Right lung (tissue), 5 donors: ENCODE measurements around the gene KRTAP10-2. TPM values are rescaled to one million over a fixed set of nuclear protein-coding genes. Genes with fewer than 3 reads are reported as not detected.
A peak's percentile ranks its signal among the peaks of the same experiment; 100 is the strongest.
"Not testable (repeated sequence)": the region's sequence is repeated elsewhere in the genome, so short reads cannot be mapped to it uniquely, and the experiment has no call there.

Experiments used
- DNase-seq, 2 donors: peaks; one replicate each; pipeline ENCODE4 v3.0.0-alpha.2; 2013
- polyA plus RNA-seq, 5 donors: library from polyadenylated mRNA; unstranded; fragments of 120-200 nt; gene quantifications; one replicate each; pipeline versions ENCODE4 v1.2.1 to v1.2.3, GENCODE V29; 2013; ENCODE audit warnings: inconsistent platforms in 1 of 5, low replicate concordance in 1 of 5; ENCODE audit not compliant: insufficient read length in 5 of 5, insufficient read depth in 1 of 5

KRTAP10-2 gene
- polyA plus RNA-seq, 5 donors = not detected

- no peak for DNase-seq
Measured at GRCh38 chr21:44568261-44568660, 17.0 kb upstream of the KRTAP10-2 start.

DNA sequence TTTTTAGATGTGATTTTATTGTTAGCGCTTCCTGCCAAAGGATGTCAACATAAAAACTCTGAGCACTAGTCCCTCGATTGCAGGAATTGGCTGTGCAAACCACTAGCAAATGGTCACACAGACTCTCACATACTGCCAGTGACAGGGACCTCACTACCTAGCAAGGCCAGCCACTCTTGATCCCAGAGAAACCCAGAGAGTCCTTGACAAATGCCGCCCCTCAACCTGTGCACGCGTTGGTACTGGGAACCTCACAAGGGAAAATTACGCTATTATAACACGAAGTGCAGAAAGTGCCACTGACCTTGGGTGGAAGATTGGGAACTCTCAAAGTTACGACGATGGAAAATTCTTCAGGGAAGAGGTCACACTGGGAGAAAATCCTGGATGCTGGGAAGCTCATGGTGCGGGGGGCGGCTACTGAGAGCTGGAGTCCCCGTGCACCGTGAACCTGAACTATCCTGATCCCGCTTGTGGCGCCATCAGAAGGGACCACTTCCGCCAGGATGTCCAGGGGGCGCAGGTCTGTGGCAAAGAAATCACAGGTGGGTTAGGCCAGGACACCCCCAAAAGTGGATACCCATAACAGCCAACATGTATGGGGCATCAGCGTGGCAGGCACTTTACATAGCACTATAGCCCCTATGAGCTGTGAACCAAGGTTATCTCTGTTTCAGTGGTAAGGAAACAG is 16.3 kb upstream of the KRTAP10-2 start:
- no peak for DNase-seq

DNA sequence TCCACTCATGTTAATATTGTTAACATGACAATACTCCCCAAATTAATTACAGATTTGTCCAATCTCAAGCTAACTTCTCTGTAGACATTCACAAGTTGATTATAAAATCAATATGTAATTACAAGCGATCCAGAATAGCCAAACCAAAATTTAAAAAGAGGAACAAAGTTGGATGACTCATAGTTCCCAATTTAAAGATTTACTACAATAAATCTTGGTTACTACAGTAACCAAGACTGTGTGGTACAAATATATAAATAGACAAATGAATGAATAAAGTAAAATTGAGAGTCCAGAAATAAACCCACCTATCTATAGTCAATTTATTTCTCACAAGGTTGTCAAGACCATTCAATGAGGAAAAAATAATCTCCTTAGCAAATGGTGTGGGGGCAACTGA is 15.1 kb upstream of the KRTAP10-2 start:
- DNase-seq = no peak

DNA sequence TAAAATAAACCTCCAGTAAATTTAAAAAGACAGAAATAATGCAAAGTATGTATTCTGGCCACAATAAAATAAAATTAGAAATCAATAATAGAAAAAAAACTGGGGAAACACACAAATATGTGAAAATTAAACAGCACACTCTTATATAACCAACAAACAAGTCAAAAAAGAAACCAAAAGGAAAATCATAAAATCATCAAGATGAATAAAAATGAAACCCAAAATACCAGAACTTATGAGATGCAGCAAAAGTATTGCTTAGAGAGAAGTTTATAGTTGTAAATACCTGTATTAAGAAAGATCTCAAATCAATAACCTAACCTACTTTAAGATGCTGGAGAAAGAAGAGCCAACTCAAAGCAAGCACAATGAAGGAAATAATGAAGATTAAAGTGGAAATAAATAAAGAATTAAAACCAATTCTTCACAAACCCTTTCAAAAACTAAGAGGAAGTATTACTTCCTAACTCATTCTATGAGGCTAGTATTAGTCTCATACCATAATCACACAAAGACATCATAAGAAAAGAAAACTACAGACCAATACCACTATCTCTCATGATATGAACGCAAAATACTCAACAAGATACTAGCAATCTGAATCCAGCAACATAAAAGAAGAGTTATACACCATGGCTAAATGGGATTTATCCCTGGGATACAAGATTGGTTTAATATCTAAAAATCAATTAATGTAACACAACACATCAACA is 13.7 kb upstream of the KRTAP10-2 start:
- no peak for DNase-seq

GRCh38 chr21:44564099-44564498 is 12.8 kb upstream of the KRTAP10-2 start:
- no peak for DNase-seq

DNA sequence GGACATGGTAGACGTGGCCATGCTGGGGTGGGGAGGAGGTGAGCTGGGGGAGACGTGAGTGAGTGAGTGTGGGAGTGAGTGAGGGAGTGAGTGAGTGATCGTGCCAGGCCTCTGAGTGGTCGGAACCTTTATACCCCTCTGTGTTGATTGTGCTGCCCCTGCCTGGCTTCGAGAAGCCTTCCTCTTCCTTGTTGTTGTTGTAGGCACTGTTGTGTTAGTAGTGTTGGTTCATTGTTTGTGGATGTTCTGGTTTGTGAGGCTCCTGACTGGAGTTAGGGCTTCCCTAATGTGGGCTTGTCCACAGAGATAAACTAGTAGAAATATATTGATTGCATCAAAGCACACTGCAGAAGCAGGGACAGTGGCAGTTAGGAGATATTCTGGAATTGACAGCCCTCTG is 7.4 kb upstream of the KRTAP10-2 start, which contains the start of gene KRTAP10-3:
TSS of gene KRTAP10-3 (minus strand) at position 101 of the 400 bp plus-strand sequence. CDS start at position 21, 80 bp downstream.
- DNase-seq = no peak

DNA sequence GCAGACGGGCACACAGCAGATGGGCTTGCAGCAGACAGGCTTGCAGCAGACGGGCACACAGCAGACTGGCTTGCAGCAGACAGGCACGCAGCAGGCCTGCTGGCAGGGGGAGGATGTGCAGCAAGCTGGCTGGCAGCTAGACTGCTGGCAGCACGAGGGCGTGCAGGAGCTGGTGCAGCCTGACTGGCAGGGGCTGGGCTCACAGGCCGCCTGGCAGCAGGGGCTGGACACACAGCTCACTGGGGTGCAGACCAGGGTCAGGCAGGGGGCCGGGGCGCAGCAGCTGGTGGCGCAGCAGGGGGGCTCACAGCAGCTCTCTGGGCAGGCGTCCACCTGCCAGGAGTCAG is 7.0 kb upstream of the KRTAP10-2 start:
- DNase-seq = not testable (repeated sequence)

DNA sequence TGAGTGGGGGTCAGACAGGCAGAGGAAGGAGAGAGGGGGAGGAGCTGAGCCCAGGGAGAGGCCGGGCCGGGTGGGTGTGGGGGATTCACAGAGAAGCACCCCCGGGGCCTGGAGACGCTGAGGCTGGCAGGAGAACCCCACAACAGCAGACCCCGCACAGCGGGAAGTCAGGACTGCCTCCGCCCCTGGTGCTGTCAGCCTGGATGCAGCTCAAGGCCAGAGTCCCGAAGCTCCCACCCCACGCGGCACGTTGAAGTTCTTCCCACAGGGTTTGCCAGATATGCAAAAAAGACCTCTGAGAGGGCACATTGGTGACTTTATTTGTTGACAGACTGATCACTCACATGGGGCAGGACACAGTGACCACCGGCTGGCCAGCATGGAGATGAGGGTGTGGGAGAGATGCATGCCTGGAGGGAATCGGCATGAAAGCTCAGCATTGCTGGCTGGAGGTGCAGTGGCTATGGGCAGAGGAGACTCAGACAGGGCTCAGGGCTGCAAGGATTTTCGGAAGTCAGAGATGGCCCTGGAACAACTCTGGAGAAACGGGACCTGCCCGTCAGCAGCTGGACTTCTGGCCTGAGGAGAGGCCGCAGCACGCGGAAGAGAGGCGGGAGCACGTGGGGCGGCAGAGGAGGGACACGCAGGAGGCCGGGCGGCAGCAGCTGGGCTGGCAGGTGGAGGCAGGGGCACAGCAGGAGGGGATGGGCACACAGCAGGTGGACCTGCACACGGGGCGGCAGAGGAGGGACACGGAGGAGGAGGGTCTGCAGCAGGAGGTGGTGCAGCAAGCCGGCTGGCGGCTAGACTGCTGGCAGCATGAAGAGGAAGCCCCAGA is 6.4 kb upstream of the KRTAP10-2 start:
- DNase-seq = no peak

- DNase-seq = no peak
Measured at GRCh38 chr21:44556879-44557278, 5.6 kb upstream of the KRTAP10-2 start.

- DNase-seq = no peak
Measured at GRCh38 chr21:44555200-44555875, 4.0 kb upstream of the KRTAP10-2 start.

- no peak for DNase-seq
Measured at GRCh38 chr21:44552681-44553080, 1.4 kb upstream of the KRTAP10-2 start.

DNA sequence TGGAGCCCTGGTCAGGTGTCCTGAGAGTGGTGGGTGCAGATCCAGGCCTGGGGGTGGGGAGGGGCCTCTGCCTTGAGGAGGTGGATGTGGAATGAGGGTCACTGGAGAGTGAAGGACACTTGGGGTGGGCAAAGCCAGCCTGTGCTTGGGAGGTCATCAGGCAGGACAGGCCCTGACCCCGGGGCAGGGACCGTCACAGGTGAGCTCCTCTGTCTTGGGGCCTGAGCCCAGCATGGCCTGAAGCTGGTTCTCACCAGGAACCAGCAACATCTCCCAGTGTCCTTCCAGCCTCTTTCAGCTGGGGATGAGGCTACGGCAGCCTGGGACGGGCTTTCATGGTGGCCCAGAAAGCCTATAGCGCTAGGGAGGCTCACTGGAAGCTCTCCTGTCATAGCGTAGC is 831 bp upstream of the KRTAP10-2 start:
- no peak for DNase-seq

DNA sequence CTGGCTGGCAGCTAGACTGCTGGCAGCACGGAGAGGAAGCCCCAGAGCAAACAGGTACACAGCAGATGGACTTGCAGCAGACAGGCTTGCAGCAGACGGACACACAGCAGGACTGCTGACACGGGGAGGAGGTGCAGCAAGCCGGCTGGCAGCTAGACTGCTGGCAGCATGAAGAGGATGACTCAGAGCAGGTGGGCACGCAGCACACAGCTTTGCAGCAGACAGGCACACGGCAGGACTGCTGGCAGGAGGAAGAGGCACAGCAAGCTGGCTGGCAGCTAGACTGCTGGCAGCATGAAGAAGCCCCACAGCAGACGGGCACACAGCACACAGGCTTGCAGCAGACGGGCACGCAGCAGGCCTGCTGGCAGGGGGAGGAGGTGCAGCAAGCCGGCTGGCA is 498 bp downstream of the KRTAP10-2 start:
- DNase-seq = no peak

GRCh38 chr21:44550285-44550684 is 1.0 kb downstream of the KRTAP10-2 start:
- not testable (repeated sequence) for DNase-seq

GRCh38 chr21:44549525-44550211 is 1.6 kb downstream of the KRTAP10-2 start:
- no peak for DNase-seq

GRCh38 chr21:44548922-44549321 is 2.4 kb downstream of the KRTAP10-2 start:
- peak; percentile 14 to 15 for DNase-seq

- peak in 1 of 2 donors; percentile 1 for DNase-seq
Measured at GRCh38 chr21:44548381-44548780, 2.9 kb downstream of the KRTAP10-2 start.

- no peak for DNase-seq
Measured at GRCh38 chr21:44547656-44548331, 3.5 kb downstream of the KRTAP10-2 start.

DNA sequence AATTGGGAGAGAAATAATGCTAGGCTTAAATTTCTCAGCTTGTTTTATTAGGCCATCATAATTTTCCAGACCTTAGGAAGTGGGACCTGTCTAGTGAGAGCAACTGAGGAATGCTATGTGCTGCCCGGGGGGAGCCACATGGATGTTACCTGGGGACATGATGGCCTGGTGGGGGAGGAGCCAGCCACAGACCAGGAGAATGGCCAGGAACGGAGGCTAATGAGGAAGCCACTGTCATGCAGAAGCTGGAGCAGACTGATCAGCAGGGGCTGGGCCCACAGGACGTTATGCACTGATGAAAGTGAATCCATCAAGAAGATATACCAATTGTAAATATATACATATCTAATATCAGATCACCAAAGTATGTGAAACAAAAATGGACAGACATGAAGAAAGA is 6.7 kb downstream of the KRTAP10-2 start:
- no peak for DNase-seq

GRCh38 chr21:44542716-44543115 is 8.6 kb downstream of the KRTAP10-2 start:
- no peak for DNase-seq
